ENCODE measurements around the gene TNFRSF18.

DNA sequence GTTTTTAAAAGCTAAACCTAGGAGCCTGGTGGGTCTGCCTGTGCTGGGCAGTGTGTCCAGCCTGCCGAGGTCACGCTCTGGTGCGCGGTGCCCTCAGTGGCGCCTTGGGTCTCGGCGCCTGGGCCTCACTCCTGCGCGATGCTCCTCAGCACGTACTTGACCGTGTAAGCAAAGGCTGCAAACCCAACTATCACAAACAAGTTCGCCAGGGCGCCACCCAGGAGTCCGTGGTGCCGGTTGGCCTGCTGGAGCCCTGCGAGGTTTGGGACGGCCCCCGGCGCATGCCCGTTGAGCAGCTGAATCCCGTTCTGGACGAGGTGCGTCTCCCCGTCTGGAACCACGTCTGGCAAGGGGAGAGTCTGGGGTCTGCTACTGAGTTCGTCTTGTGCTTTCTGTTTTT is 48.7 kb upstream of the TNFRSF18 start:
- TF ChIP-seq, protein P1, sequence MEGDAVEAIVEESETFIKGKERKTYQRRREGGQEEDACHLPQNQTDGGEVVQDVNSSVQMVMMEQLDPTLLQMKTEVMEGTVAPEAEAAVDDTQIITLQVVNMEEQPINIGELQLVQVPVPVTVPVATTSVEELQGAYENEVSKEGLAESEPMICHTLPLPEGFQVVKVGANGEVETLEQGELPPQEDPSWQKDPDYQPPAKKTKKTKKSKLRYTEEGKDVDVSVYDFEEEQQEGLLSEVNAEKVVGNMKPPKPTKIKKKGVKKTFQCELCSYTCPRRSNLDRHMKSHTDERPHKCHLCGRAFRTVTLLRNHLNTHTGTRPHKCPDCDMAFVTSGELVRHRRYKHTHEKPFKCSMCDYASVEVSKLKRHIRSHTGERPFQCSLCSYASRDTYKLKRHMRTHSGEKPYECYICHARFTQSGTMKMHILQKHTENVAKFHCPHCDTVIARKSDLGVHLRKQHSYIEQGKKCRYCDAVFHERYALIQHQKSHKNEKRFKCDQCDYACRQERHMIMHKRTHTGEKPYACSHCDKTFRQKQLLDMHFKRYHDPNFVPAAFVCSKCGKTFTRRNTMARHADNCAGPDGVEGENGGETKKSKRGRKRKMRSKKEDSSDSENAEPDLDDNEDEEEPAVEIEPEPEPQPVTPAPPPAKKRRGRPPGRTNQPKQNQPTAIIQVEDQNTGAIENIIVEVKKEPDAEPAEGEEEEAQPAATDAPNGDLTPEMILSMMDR (conservative IDR thresholded peaks at IDR 0.05; ENCODE audit: low read length): no peak
- TF ChIP-seq EZH2phosphoT487 (IDR thresholded peaks at IDR 0.05; ENCODE audit: borderline replicate concordance): no peak
